Aorta (tissue), 5 donors: ENCODE measurements around the gene TXN. TPM values are rescaled to one million over a fixed set of nuclear protein-coding genes. Genes with fewer than 3 reads are reported as not detected.
"Not testable (repeated sequence)": the region's sequence is repeated elsewhere in the genome, so short reads cannot be mapped to it uniquely, and the experiment has no call there.

Source experiments
- ATAC-seq: fragments of 200-7000 bp; cut with Tn5 transposase; one replicate; pipeline ENCODE4 v1.9.1; 2022; ENCODE audit warnings: moderate library complexity; ENCODE audit not compliant: low FRiP score
- DNase-seq, 2 donors: peaks; one replicate each; pipeline ENCODE4 v3.0.0-alpha.2; 2020
- H3K27ac ChIP-seq, 2 donors: one replicate each; pipeline ENCODE4 v1.5.1; 2013; ENCODE audit warnings: low read length in 2 of 2, mild to moderate bottlenecking in 2 of 2, moderate library complexity in 2 of 2, control low read depth in 1 of 2, inconsistent platforms in 1 of 2, low read depth in 1 of 2
- H3K27me3 ChIP-seq, 2 donors: one replicate each; pipeline ENCODE4 v1.6.1; 2013; ENCODE audit warnings: control low read depth in 1 of 2, low read length in 1 of 2, mild to moderate bottlenecking in 1 of 2, moderate library complexity in 1 of 2; ENCODE audit not compliant: insufficient read depth in 2 of 2, control insufficient read depth in 1 of 2
- H3K36me3 ChIP-seq, 2 donors: one replicate each; pipeline ENCODE4 v1.6.1; 2013; ENCODE audit warnings: control low read depth in 1 of 2, low read length in 1 of 2, mild to moderate bottlenecking in 1 of 2; ENCODE audit not compliant: insufficient read depth in 2 of 2, control insufficient read depth in 1 of 2
- H3K4me1 ChIP-seq, 2 donors: one replicate each; pipeline ENCODE4 v1.6.1; 2013; ENCODE audit warnings: low read length in 2 of 2, control low read depth in 1 of 2, mild to moderate bottlenecking in 1 of 2, moderate library complexity in 1 of 2; ENCODE audit not compliant: insufficient read depth in 2 of 2, control insufficient read depth in 1 of 2
- H3K4me3 ChIP-seq, 2 donors: one replicate each; pipeline ENCODE4 v1.5.1; 2013; ENCODE audit warnings: low read length in 2 of 2, control low read depth in 1 of 2, mild to moderate bottlenecking in 1 of 2
- H3K9me3 ChIP-seq: one replicate; pipeline ENCODE4 v1.6.1; 2013; ENCODE audit warnings: mild to moderate bottlenecking, low read length; ENCODE audit not compliant: control insufficient read depth
- WGBS, 2 donors: extraction: QIAGEN DNeasy Blood & Tissue Kit; methylation state at CpG; one replicate each; pipeline ENCODE4 v1.1.7; 2013; 5-methylcytosine and 5-hydroxymethylcytosine counted together
- intact Hi-C, 2 donors: fragments of 100-400 bp; cut with DNase I; formaldehyde crosslinking; loops; one replicate each; pipeline versions ENCODE4 v1.14.2 to v1.15.0; 2022
- polyA plus RNA-seq, 2 donors: library from polyadenylated mRNA; stranded (reverse); fragments of 200-250 nt; gene quantifications; one replicate each; pipeline ENCODE4 v1.2.3, GENCODE V29; 2013
- total RNA-seq, 2 donors: library from RNA; stranded (reverse); fragmentation: NEBNext Ultra II Directional; extraction: Animal tissue kit (Norgen Biotek cat#: 25700); gene quantifications; one replicate each; pipeline ENCODE4 v1.2.1, GENCODE V29; 2021
- donor health status: healthy with polysubstance abuse.
- donor health status: Bipolar disorder and iron deficiency.
- donor health status: DM: no; HTN: no; CAD: no.
- donor health status: DM: no; HTN: no; CAD: no.
- donor health status: DM: yes; HTN: yes; CAD: no.

TXN gene
- total and polyA plus RNA-seq, 4 donors, result 104 to 298 (median 157) TPM

- 95 to 96% methylated on average over 10 of the region's 10 CpGs for WGBS, 2 donors
- Histone ChIP-seq H3K4me1 (no peaks in the 10 kb centered on the region), H3K27ac (no peak overlapping the region), H3K27me3 (no peaks in the 10 kb centered on the region), H3K9me3 (no peaks in the 10 kb centered on the region), H3K36me3 (no peaks in the 10 kb centered on the region), H3K4me3 (no peak overlapping the region)
- DNase-seq (no peak), ATAC-seq (no peak)
- intact Hi-C loops, result no loop called here
Observed at GRCh38 chr9:110213413-110214044, 42.8 kb downstream of the TXN start.

- 80 to 84% methylated on average over 9 of the region's 9 CpGs for WGBS, 2 donors
Observed at GRCh38 chr9:110208031-110208430, 48.3 kb downstream of the TXN start, which contains the start of gene C9orf152. C9orf152 (minus strand) TSS chr9:110208159; CDS start chr9:110207579, 580 bp downstream.

GRCh38 chr9:110207071-110207641 lies 49.2 kb downstream of the TXN start:
- Histone ChIP-seq H3K27me3 (no peaks in the 10 kb centered on the region), H3K4me1 (no peaks in the 10 kb centered on the region), H3K36me3 (no peaks in the 10 kb centered on the region), H3K9me3 (no peaks in the 10 kb centered on the region), H3K4me3 (no peak overlapping the region), H3K27ac (no peak overlapping the region)
- 66 to 70% methylated on average over 6 of the region's 6 CpGs for WGBS, 2 donors
- intact Hi-C loops, result no loop called here
- ATAC-seq (peak; percentile 14), DNase-seq (no peak)

More at GRCh38 chr9:110208031-110208430, 48.3 kb downstream of the TXN start, which contains the start of gene C9orf152:
- Histone ChIP-seq H3K27ac (no peak within 1 kb of the TSS), H3K36me3 (no peaks in the 10 kb centered on the region), H3K4me3 (no peak within 1 kb of the TSS), H3K9me3 (no peaks in the 10 kb centered on the region), H3K4me1 (no peaks in the 10 kb centered on the region), H3K27me3 (no peaks in the 10 kb centered on the region)
- ATAC-seq (no peak), DNase-seq (no peak)
- intact Hi-C loops, result no loop called here

GRCh38 chr9:110206389-110206788 lies 49.9 kb downstream of the TXN start:
- Histone ChIP-seq H3K36me3 (no peaks in the 10 kb centered on the region), H3K4me3 (no peak overlapping the region), H3K4me1 (no peaks in the 10 kb centered on the region), H3K27ac (no peak overlapping the region), H3K27me3 (no peaks in the 10 kb centered on the region), H3K9me3 (no peaks in the 10 kb centered on the region)
- DNase-seq (no peak), ATAC-seq (no peak)
- intact Hi-C loops, result no loop called here
- 42 to 53% methylated on average over 1 of the region's 1 CpG for WGBS, 2 donors

GRCh38 chr9:110205612-110206011 lies 50.7 kb downstream of the TXN start:
- ATAC-seq, H3K4me3 ChIP-seq, H3K27ac ChIP-seq, intact Hi-C loops, H3K4me1 ChIP-seq, H3K27me3 ChIP-seq, DNase-seq, H3K36me3 ChIP-seq, H3K9me3 ChIP-seq: not testable (repeated sequence)
- 81 to 88% methylated on average over 5 of the region's 5 CpGs for WGBS, 2 donors

GRCh38 chr9:110202232-110202631 lies 54.1 kb downstream of the TXN start:
- ATAC-seq (no peak), DNase-seq (no peak)
- no peak overlapping the region for H3K27ac ChIP-seq
- H3K27me3 ChIP-seq, result no peaks in the 10 kb centered on the region
- H3K4me3 ChIP-seq, result no peak overlapping the region
- intact Hi-C loops, result no loop called here
- no peaks in the 10 kb centered on the region for H3K9me3 ChIP-seq
- 91 to 94% methylated on average over 6 of the region's 6 CpGs for WGBS, 2 donors
- no peaks in the 10 kb centered on the region for H3K4me1 ChIP-seq
- H3K36me3 ChIP-seq, result no peaks in the 10 kb centered on the region

- ATAC-seq (no peak), DNase-seq (no peak)
- no peaks in the 10 kb centered on the region for H3K36me3 ChIP-seq
- intact Hi-C loops, result no loop called here
- no peaks in the 10 kb centered on the region for H3K4me1 ChIP-seq
- H3K4me3 ChIP-seq, result no peak overlapping the region
- 93 to 94% methylated on average over 2 of the region's 2 CpGs for WGBS, 2 donors
- H3K9me3 ChIP-seq, result no peaks in the 10 kb centered on the region
- no peaks in the 10 kb centered on the region for H3K27me3 ChIP-seq
- H3K27ac ChIP-seq, result no peak overlapping the region
Observed at GRCh38 chr9:110199643-110200042, 56.7 kb downstream of the TXN start.

GRCh38 chr9:110198357-110198756 lies 58.0 kb downstream of the TXN start:
- ATAC-seq (no peak), DNase-seq (no peak)
- intact Hi-C loops, result no loop called here
- H3K36me3 ChIP-seq, result no peaks in the 10 kb centered on the region
- H3K4me1 ChIP-seq, result no peaks in the 10 kb centered on the region
- WGBS, 2 donors, result 78 to 84% methylated on average over 12 of the region's 12 CpGs
- no peaks in the 10 kb centered on the region for H3K27me3 ChIP-seq
- H3K4me3 ChIP-seq, result no peak overlapping the region
- H3K9me3 ChIP-seq, result no peaks in the 10 kb centered on the region
- no peak overlapping the region for H3K27ac ChIP-seq
